Heart left ventricle (tissue), 13 donors: Measurements from ENCODE around the gene PHKG2.

Source experiments
- POLR2A ChIP-seq, 2 donors: fragments of 450-650 bp; IDR thresholded peaks; one replicate each; pipeline ENCODE4 v1.6.1; 2017; ENCODE audit warnings: antibody characterized with exemption in 2 of 2, mild to moderate bottlenecking in 2 of 2, moderate library complexity in 2 of 2
- TF ChIP-seq, protein P1 (sequence below), 12 donors: fragments of 200-600 bp; sonication (generic) in 4 of 12; IDR thresholded peaks; one replicate each; pipeline versions ENCODE4 v1.5.0 to v1.8.0; 2018 to 2022; ENCODE audit warnings: antibody characterized with exemption in 12 of 12, mild to moderate bottlenecking in 5 of 12
- donor health status: ischemic (EF 13 %, LVEDD 7.1; RV severe dilation, severe dysfunction).
- donor health status: DM: no; HTN: yes; CAD: no.
- donor health status: DM: no; HTN: no; CAD: no.
- donor health status: ischemic (EF 25% LVEDD 6.9; RV normal size, moderate dysfunction).
- donor health status: ischemic (EF 25% LVEDD 5.7; RV mildly dilated, moderate dysfunction).
- donor health status: ischemic (EF 35%, LVEDD 5.7; RV mildly dilated, moderate dysfunction).
- donor health status: nonischemic (EF 11% LVEDD 7.7; RV severe dilation, severe dysfunction).
- donor health status: DM: yes; HTN: yes; CAD: no.
- donor health status: PGD.
- donor health status: ischemic (EF 29% LVEDD 5.4; RV normal size, mild dysfunction).
- donor health status: nonischemic (EF 23%, LVEDD 6.1; RV moderate dilation, normal function).

- TF ChIP-seq, protein P1, sequence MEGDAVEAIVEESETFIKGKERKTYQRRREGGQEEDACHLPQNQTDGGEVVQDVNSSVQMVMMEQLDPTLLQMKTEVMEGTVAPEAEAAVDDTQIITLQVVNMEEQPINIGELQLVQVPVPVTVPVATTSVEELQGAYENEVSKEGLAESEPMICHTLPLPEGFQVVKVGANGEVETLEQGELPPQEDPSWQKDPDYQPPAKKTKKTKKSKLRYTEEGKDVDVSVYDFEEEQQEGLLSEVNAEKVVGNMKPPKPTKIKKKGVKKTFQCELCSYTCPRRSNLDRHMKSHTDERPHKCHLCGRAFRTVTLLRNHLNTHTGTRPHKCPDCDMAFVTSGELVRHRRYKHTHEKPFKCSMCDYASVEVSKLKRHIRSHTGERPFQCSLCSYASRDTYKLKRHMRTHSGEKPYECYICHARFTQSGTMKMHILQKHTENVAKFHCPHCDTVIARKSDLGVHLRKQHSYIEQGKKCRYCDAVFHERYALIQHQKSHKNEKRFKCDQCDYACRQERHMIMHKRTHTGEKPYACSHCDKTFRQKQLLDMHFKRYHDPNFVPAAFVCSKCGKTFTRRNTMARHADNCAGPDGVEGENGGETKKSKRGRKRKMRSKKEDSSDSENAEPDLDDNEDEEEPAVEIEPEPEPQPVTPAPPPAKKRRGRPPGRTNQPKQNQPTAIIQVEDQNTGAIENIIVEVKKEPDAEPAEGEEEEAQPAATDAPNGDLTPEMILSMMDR (IDR thresholded peaks at IDR 0.05): no peak
- no peak for TF ChIP-seq POLR2A (IDR thresholded peaks at IDR 0.05)
Measured at GRCh38 chr16:30700971-30701370, 47.3 kb upstream of the PHKG2 start.
